Stimulated activated CD8-positive, alpha-beta memory T cell treated with anti-CD3 and anti-CD28 coated beads, Interleukin-4, amount 100 ng/mL, for 4 hours (primary cell): ENCODE results near the gene GDF10.

Experiments
- DNase-seq, 2 donors: peaks; one replicate each; pipeline ENCODE4 v3.0.0-alpha.2; 2020; ENCODE audit warnings: low read depth in 2 of 2, low spot score in 1 of 2

Gene GDF10

GRCh38 chr10:47350671-47351640 is 51.0 kb downstream of the GDF10 start:
- DNase-seq: no peak

GRCh38 chr10:47351899-47352815 is 52.2 kb downstream of the GDF10 start:
- DNase-seq: no peak

GRCh38 chr10:47353351-47353750 is 53.4 kb downstream of the GDF10 start:
- DNase-seq: no peak

GRCh38 chr10:47354165-47354564 is 54.2 kb downstream of the GDF10 start:
- no peak for DNase-seq

GRCh38 chr10:47354900-47355299 is 54.9 kb downstream of the GDF10 start:
- DNase-seq: no peak

- no peak for DNase-seq
Observed at GRCh38 chr10:47356708-47357107, 56.7 kb downstream of the GDF10 start.

- no peak for DNase-seq
Observed at GRCh38 chr10:47357131-47357582, 57.2 kb downstream of the GDF10 start.

GRCh38 chr10:47357911-47358310 is 57.9 kb downstream of the GDF10 start:
- no peak for DNase-seq

GRCh38 chr10:47358457-47358856 is 58.5 kb downstream of the GDF10 start:
- no peak for DNase-seq

- DNase-seq: no peak
Observed at GRCh38 chr10:47359101-47359500, 59.1 kb downstream of the GDF10 start.

GRCh38 chr10:47359626-47360418 is 59.8 kb downstream of the GDF10 start:
- no peak for DNase-seq

GRCh38 chr10:47360419-47361040 is 60.5 kb downstream of the GDF10 start:
- DNase-seq: no peak

- DNase-seq: no peak
Observed at GRCh38 chr10:47361293-47361692, 61.3 kb downstream of the GDF10 start.

- DNase-seq: no peak
Observed at GRCh38 chr10:47362199-47362598, 62.2 kb downstream of the GDF10 start.
